HG03025 (cell line): ENCODE measurements around the gene TTF1.

ENCODE experiments used
- ATAC-seq: cut with Tn5 transposase; IDR thresholded peaks from one replicate; pipeline ENCODE4 v1.9.1; 2021; ENCODE audit warnings: mild to moderate bottlenecking, moderate library complexity; ENCODE audit not compliant: unreplicated experiment, low FRiP score

TTF1 gene

GRCh38 chr9:132406554-132407122, at the start of gene TTF1:
Gene TTF1 (minus strand): TSS chr9:132406840. CDS start chr9:132402821, 4,019 bp downstream.
- ATAC-seq: peak; percentile 64

GRCh38 chr9:132456241-132456640, 49.6 kb upstream of the TTF1 start:
- ATAC-seq: no peak

GRCh38 chr9:132451276-132451675, 44.6 kb upstream of the TTF1 start:
- ATAC-seq: no peak

- ATAC-seq: no peak
Measured at GRCh38 chr9:132447902-132448301, 41.3 kb upstream of the TTF1 start.

GRCh38 chr9:132447346-132447745, 40.7 kb upstream of the TTF1 start:
- ATAC-seq: no peak

- ATAC-seq: no peak
Measured at GRCh38 chr9:132446887-132447286, 40.2 kb upstream of the TTF1 start.

- no peak for ATAC-seq
Measured at GRCh38 chr9:132443951-132444607, 37.4 kb upstream of the TTF1 start.

GRCh38 chr9:132441404-132441803, 34.8 kb upstream of the TTF1 start:
- no peak for ATAC-seq

GRCh38 chr9:132440735-132441134, 34.1 kb upstream of the TTF1 start:
- no peak for ATAC-seq

GRCh38 chr9:132439153-132439552, 32.5 kb upstream of the TTF1 start:
- ATAC-seq: no peak

GRCh38 chr9:132434881-132435280, 28.2 kb upstream of the TTF1 start:
- ATAC-seq: no peak

- no peak for ATAC-seq
Measured at GRCh38 chr9:132430998-132431397, 24.4 kb upstream of the TTF1 start.

- no peak for ATAC-seq
Measured at GRCh38 chr9:132426639-132427414, 20.2 kb upstream of the TTF1 start.

- ATAC-seq: no peak
Measured at GRCh38 chr9:132425675-132426062, 19.0 kb upstream of the TTF1 start.

- ATAC-seq: no peak
Measured at GRCh38 chr9:132424857-132425674, 18.4 kb upstream of the TTF1 start.

GRCh38 chr9:132423503-132423902, 16.9 kb upstream of the TTF1 start:
- ATAC-seq: no peak

GRCh38 chr9:132422574-132422973, 15.9 kb upstream of the TTF1 start:
- ATAC-seq: no peak

GRCh38 chr9:132418726-132419363, 12.2 kb upstream of the TTF1 start:
- no peak for ATAC-seq

GRCh38 chr9:132415181-132415580, 8.5 kb upstream of the TTF1 start:
- ATAC-seq: no peak

GRCh38 chr9:132414731-132415130, 8.1 kb upstream of the TTF1 start:
- no peak for ATAC-seq
